Measurements from ENCODE around the gene IL3.

DNA sequence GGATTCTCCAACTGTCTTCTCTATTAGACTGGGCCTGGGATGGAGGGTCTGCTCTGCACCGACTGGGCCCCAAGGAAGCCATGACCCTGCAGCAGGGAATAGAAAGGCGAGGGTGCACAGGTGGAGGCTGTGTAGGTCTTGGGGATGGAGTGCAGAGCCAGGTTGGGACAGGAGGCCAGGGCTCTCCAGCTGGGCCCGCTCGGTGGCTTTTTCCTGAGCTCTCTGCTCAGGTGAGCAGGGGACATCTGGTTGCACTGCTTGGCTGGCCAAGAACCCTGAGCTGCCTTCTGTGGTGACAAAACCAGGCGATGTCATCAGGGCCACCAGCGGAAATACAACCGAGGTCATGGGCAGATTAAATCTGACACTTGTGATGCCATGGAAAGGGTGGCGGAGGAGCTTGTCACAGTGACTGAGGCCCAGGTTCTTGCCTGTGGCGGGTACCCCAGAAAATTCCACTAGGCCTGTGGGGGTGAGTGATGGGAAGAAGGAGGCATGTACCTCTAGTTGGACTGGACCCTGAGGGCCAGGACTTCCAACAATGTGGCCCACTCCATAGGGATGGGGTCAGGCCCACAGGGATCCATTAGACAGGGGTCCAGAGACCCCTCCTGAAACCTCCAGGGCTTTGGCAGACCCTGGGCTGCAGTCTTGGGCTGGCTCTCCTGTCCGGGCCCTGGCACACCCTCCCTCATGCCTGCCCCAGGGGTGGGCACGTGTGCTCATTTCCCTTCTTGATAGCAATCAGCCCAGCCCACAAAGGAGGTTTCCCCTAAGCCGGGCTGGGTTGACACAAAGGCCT lies 4.4 kb upstream of the IL3 start:
- TF ChIP-seq CTCF (IDR thresholded peaks at IDR 0.05) (no peak), POLR2A (IDR thresholded peaks at IDR 0.05) (no peak)
